ENCODE data around the gene AR.
"Not testable (repeated sequence)": the region's sequence is repeated elsewhere in the genome, so short reads cannot be mapped to it uniquely, and the experiment has no call there.

AR gene

DNA sequence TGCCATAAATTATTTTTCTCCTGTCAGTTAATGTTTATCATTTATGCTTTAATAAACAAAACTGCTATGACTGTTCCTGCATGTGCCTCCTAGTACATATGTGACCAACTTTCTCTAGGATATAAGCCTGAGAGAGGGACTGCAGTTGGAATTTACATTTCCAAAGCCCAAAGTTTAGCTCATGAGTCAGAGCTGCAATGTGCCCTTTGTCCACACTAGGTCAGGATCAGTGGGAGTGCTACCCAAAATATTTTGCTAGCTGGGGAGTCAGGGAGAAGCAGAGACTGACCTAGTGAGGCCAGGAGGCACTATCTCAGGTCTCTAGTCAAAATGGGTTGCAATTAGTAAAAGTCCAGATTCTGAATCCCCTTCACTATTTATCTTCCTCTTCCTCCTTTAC is 92.7 kb downstream of the AR start:
- no peak for DNase-seq

DNA sequence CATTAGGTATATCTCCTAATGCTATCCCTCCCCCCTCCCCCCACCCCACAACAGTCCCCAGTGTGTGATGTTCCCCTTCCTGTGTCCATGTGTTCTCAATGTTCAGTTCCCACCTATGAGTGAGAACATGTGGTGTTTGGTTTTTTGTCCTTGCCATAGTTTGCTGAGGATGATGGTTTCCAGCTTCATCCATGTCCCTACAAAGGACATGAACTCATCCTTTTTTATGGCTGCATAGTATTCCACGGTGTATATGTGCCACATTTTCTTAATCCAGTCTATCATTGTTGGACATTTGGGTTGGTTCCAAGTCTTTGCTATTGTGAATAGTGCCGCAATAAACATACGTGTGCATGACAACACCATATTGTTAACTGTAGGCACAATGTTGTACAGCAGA is 93.5 kb downstream of the AR start:
- DNase-seq = not testable (repeated sequence)

DNA sequence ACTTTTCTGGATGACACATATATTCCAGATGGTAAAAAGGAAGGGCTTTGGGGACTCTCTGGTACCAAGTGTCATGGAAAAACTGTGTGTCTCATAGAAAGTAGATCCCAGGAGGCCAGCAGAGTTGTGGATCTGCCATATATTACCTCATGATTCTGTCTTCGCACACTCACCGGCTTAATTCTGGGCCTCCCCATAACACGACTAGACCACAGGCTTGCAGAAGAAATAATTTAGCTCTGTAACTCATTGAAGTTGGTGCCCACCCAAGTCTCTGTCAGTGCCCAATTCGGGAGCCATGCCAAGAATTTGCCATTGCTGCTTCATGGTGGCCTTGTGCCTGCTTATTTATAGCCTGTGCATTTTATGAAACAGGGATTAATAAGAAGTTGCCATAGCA is 104.5 kb downstream of the AR start:
- DNase-seq = no peak

DNA sequence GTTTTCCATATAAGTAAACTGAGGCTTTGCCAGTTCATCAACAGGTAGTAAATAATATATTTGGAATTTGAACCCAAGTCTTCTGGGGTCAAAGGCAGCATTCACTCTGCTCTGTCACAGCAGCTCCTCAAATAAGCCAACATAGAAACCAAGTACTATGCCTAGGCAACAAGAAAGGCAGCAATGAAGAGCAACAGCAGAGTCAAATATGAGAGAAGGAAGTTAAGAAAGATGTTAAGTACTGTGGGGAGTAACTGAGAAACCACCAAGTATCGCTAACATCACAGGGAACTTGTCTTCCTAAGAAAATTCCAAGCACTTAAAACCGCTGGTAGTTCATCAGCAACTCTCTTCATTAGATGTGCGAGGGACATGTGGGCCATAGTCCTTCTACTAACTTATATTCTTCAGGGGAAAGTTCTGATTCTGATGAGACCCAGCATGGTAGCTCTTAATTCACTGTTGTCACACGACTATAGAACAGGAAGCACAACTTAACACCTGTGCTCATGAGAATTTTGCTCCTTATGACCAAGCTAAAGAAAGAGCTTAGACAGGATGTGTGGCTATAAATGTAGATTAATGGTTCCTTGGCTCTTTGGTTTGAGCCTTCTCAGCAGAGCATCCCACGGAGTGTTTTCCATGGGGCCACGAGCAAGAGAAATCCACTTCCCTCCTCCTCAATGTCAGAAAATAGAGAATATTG is 107.8 kb downstream of the AR start:
- no peak for DNase-seq

DNA sequence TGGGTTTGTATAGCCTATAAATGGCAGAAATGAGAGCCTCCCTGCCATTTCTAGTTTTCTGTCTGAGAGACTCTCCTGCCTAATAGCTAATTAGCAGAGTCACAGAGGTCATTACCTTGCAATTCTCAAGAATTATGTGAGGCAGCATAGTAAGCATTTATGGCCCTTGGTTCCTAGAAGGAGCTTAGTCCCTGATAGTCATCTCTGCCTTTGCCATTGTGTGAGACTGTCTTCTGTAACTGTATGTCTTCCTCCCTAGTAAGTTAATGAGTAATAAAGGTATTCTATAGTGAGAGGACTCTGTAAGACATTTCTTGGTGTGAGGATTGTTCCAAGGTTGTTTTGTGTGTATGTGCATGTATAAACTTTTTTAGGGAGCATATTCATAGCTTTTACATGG is 108.7 kb downstream of the AR start:
- DNase-seq = no peak

DNA sequence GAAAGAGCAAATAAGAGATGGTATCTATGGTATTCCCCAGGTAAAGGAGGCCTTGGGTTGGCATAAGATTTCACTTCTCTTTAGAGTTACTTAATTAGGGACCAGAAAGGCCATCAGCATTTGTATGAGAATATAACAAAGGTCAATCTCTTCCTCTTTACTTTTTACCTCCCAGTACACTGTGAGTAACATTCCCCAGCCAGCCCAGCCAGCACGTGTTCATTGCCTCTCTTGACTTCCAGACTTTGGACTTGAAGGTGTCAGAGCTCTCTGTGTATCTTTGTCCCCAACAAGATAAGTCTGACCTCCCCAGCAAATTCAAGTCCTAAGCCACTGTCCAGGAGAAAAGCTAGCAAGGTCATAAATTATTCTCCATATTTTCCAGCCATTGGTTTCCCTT is 110.5 kb downstream of the AR start:
- DNase-seq = no peak

DNA sequence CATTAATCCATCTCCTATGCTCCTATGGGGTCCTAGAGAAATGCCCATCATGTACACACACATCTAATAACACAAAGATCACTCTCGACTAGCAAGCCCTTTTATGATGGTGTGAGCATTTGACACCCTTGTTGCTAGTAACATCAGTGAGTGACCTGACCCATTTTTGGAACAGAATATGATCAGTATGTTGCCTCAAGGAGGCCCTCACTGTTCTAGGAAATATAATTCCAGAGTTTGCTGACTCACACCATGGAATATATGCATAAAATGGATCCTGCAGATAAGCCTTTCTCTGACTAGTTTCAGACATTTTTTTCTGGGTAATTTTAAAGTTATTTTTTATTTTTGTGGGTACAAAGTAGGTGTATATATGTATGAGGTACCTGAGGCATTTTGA is 121.8 kb downstream of the AR start:
- no peak for DNase-seq

DNA sequence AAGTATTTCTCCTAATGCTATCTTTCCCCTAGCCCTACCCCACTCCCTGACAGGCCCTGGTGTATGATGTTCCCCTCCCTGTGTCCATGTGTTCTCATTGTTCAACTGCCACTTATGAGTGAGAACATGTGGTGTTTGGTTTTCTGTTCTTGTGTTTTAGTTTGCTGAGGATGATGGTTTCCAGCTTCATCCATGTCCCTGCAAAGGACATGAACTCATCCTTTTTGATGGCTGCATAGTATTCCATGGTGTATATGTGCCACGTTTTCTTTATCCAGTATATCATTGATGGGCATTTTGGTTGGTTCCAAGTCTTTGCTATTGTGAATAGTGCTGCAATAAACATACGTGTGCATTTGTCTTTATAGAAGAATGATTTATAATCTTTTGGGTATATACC is 126.9 kb downstream of the AR start:
- not testable (repeated sequence) for DNase-seq

DNA sequence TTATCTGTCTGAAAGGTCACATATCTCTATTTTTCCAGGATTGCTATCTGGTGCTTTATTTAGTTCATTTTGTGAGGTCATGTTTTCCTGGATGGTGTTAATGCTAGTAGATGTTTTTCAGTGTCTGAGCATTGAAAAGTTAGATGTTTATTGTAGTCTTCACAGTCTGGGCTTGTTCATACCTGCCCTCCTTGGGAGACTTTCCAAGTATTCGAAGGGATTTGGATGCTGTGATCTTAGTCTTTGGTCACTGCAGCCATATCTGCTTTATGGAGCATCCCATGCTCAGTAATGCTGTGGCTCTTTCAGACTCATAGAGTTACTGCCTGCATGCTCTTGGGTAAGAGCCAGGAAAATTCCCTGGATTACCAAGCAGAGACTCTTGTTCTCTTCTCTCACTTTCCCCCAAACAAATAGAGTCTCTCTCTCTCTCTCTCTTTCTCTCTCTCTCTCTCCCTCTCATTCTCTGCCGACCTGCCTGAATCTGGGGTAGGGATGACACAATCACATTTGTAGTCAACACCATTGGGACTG is 130.0 kb downstream of the AR start:
- DNase-seq = no peak

DNA sequence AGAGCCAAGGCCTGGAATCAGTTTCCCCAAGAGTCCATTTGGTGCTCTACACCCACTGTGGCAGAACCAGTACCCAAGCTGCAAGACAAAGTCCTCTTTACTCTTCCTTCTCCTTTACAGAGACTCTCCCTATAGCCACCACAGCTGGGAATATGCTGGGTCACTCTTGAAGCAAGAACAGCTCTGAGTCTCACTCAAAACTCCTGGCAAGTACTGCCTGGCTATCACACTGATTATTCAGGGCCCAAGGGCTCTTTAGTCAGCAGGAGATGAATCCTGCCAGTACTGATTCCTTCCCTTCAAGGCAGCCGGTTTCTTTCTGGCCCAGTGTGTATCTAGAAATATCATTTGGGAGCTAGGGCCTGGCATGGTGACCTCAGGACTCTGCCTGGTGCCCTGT is 130.9 kb downstream of the AR start:
- DNase-seq = no peak

DNA sequence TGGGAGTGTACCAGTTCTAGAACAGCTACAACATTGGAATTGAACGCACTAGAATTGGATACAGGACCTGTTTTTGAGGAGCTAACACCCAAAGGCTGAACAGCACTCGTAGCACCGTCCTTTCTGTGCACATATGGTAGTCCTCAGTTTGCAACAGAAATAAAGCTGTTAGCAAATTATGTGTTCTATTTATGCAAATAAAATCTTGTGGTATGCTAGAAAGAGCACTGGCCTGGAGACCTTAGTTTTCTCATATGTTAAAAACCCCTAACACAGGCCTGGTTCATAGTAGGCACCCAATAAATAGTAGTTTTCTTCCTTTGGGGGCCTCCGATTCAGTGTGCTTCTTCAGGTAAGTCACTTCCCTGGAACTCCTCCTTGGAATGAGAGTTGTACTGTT is 140.3 kb downstream of the AR start:
- no peak for DNase-seq

DNA sequence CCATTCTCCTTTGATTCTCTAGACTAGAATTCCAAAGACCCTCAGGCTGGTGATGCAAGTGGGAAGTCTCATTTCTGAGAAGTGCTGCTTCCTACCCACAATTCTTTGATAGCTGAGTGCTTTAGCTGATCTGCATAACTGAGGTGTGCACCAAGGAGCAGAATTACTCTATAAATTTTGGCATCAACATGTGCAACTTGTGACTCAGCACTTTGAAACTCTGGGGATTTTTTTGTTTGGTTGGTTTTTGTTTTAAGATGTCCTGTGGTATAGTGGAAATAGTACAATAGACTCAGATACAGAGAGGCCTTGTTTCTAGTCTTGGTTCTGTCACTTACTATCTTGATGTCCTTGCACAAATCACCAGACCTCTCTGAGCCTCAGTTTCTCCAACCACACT is 148.4 kb downstream of the AR start:
- DNase-seq = no peak

DNA sequence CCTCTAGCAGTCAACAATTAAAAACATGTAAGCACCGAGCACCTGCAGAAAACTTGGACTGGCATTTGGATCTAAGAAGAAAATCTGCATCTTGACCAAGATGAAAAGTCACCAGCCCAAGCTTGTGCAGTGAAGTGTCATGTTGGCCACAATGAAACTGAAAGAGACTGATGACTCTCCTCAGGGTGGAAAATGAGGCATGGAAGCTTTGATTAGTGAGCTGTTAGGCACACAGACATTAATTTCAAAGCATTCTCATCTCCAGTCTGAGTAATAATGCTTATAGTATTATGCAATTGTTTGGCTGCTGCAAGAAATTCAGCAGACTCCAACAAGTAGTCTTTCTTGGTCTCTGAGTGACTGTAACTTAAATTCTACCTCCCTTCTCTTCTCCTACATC is 150.1 kb downstream of the AR start:
- no peak for DNase-seq

DNA sequence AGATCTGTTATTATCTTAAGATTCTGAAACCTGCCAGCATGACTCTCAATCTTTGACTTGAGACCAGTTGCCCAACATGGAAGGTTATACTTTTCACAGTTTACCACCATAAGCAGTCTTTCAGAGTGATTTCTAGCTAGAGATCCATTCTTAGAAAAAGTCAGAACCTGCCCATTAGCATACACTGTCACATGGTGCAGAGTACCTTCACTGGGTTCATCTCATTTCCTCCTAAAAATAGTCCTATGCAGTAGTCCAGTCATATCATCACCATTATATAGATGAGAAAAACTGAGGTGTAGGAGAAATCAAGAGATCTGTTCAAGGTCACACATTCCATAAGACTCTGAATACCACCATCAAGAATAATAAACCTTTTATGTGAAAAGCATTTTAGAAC is 153.6 kb downstream of the AR start:
- DNase-seq = no peak

DNA sequence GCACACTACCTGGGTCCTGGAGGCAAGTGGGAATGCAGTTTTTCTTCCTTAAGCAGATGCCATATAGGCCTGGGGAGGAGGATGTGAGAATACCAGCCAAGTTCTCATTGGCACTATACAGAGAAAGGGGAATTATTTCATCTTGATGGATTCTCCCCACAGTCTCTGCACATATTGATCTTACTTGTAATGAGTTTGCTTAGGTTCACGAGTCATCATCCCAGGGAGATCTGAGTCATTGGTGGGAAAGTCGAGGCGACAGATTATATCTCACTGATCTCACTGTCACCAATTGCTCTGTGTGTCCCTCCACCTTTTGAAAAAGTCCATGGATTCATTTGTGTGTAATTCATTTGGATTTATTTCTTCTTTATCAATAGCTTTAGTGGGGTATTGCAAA is 156.8 kb downstream of the AR start:
- no peak for DNase-seq

DNA sequence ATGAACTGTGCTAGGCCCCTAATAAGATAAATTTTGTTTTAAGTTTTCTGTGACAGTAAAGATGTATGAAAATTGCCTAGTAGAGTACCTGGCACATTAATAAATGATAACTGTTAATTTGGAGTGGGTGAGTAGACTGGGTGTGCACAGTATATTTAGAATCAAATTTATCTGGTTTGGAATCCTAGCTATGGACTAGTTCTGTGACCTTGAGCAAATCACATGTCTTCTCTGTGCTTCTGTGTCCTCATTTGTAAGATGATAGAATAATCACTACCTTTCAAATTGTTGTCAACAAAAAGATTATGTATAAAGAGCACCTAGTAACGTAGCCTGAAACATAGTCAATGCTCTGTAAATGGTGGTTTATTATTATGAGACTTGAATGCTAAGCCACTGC is 170.2 kb downstream of the AR start:
- no peak for DNase-seq

DNA sequence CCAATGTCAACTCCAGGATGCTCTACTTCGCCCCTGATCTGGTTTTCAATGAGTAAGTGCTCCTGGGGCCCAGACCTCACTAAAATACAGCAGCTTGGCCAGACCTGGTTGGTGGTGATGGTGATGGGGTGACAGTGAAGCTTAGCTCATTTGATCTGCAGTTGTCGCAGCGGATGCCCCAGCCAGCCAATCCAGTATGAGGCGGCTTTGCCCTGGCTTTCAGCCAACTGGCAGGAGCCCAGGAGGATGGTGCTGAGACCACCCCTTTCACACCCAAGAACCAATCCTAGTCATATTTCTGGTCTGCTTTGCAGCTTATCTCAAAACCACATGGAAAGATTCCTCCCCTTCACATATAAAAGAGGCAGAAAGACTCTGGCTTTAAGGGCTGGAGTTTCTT is 173.8 kb downstream of the AR start:
- no peak for DNase-seq

DNA sequence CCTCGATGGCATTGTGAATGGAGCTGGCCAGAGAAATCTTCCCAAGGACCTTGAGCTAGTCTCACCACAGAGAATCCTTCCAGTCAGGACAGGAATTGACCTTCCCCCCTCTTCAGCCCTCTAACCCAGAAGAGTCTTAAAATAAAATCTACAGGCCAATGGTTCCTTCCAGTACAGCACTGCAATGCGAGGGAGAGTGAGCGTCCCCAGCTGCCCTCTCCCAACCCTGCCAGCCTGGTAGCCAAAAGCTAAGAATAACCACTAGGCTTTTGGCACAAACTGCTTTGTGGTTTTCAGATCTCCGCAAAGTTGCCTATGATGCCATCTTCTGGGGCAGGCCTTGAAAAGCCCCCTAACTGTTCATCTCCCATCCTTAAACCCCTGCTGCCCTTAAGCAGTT is 175.1 kb downstream of the AR start:
- no peak for DNase-seq

DNA sequence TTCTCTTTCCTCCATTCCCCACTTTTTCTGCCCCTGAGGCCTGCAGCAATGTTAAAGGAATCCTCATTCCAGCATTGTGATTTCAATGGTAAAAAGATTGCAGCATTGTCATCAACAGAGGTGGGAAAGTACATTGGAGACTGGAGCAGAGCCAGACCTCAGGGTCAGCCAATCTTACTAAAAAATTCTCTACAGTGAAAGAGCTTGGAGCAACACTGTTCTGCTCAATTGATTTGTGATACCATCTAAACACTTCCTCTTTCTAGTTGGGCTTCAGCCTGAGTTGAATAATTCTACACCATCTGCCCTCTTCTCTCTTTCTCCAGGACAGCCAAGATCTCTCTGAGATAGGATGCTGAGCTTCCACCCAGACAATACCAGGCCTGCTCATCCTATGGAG is 176.5 kb downstream of the AR start:
- DNase-seq = no peak

DNA sequence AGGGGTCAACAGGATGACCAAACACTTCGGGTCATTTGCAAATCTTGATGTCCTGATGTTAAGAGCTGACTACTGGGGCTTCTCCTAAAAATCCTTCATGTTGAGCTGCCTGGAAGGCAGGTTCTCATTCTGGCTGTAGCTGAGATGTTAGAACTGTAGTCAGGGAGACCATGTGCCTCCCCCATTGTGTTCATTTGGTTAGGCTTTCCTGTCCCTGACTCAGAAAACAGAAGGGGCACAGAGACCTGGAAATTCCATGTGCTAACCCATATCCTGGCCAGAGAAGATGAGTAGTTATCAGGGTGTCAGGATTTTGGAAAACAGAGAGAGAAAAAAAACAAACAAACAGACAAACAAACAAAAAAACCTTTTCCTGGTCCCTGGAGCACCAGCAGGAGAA is 177.5 kb downstream of the AR start:
- no peak for DNase-seq

DNA sequence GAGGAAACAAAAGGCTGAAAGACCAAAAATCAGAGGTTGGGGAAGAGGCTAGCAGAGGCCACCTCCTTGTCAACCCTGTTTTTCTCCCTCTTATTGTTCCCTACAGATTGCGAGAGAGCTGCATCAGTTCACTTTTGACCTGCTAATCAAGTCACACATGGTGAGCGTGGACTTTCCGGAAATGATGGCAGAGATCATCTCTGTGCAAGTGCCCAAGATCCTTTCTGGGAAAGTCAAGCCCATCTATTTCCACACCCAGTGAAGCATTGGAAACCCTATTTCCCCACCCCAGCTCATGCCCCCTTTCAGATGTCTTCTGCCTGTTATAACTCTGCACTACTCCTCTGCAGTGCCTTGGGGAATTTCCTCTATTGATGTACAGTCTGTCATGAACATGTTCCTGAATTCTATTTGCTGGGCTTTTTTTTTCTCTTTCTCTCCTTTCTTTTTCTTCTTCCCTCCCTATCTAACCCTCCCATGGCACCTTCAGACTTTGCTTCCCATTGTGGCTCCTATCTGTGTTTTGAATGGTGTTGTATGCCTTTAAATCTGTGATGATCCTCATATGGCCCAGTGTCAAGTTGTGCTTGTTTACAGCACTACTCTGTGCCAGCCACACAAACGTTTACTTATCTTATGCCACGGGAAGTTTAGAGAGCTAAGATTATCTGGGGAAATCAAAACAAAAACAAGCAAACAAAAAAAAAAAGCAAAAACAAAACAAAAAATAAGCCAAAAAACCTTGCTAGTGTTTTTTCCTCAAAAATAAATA is 179.9 kb downstream of the AR start:
- peak in 2 of 51 donors; percentile 1 to 4 for DNase-seq

DNA sequence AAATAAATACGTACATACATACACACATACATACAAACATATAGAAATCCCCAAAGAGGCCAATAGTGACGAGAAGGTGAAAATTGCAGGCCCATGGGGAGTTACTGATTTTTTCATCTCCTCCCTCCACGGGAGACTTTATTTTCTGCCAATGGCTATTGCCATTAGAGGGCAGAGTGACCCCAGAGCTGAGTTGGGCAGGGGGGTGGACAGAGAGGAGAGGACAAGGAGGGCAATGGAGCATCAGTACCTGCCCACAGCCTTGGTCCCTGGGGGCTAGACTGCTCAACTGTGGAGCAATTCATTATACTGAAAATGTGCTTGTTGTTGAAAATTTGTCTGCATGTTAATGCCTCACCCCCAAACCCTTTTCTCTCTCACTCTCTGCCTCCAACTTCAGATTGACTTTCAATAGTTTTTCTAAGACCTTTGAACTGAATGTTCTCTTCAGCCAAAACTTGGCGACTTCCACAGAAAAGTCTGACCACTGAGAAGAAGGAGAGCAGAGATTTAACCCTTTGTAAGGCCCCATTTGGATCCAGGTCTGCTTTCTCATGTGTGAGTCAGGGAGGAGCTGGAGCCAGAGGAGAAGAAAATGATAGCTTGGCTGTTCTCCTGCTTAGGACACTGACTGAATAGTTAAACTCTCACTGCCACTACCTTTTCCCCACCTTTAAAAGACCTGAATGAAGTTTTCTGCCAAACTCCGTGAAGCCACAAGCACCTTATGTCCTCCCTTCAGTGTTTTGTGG is 180.7 kb downstream of the AR start:
- peak in 12 of 51 donors; percentile 0 to 38 (median 6) for DNase-seq

All from hypothalamus (tissue), 51 donors.